Measurements from ENCODE around the gene CDCP1. TPM values are rescaled to one million over a fixed set of nuclear protein-coding genes. Genes with fewer than 3 reads are reported as not detected.
A peak's percentile ranks its signal among the peaks of the same experiment; 100 is the strongest.

CDCP1 gene
- total RNA-seq, 1 experiment from 2014 or later, result 0.13 TPM

DNA sequence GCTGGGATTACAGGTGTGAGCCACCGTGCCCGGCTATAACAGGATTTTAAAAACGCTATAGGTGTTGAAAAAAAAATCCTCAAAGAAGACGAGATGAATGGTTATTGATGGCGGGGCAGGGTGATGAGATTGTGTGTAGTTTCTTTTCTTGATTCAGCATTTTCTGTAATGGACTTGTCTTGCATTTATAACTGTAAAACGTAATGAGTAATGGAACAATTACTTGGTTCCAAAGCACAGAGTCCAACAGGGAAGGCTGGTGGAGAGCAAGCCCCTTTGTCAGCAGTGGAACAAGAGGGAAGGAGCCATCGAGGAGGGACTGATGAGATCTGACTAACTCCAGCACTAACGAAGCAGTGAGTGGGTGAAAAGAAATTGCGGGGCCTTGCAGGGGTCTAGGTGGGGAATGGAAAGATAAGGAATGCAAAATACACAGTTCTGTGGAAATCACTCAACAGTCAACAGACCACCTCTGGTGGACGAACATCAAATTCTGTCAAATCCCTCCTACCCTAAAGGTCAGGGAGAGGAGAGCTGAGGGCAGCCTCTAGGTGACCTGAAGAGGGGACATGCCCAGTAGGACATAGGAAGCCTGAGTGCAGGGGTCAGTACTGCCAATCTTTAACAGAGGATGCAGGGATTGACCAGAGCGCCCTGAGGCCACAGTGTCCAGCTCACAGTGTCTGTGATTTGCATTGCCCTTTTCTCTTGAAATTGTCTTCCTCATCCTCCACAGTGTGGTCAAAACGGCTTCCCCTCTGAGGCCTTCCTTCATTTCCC, 23.1 kb upstream of the CDCP1 start:
- Histone ChIP-seq H3K4me3 (ENCODE audit: low read depth, low read length, poor library complexity, severe bottlenecking) (no peak overlapping the region), H3K27me3 (replicated peaks; ENCODE audit: insufficient read depth, low read depth, low read length, poor library complexity) (no peaks in the 10 kb centered on the region), H3K4me1 (ENCODE audit: insufficient read depth, low read length, poor library complexity, severe bottlenecking) (peaks cover 6% of the 10 kb centered on the region), H3K27ac (ENCODE audit: low read depth, low read length, poor library complexity, severe bottlenecking) (no peak overlapping the region), H3K9me3 (ENCODE audit: low read depth, low read length, poor library complexity, severe bottlenecking) (no peaks in the 10 kb centered on the region), H3K36me3 (ENCODE audit: insufficient read depth, low read length, poor library complexity, severe bottlenecking) (no peaks in the 10 kb centered on the region)
- no TSS peak for BruUV-seq (replicated peaks)
- no peak for DNase-seq (ENCODE audit: low spot score)
- CTCF ChIA-PET, result no interaction called here
- TF ChIP-seq EZH2 (IDR thresholded peaks at IDR 0.05; ENCODE audit: borderline replicate concordance, low read depth, low read length, poor library complexity, severe bottlenecking), result no peak
- TF ChIP-seq, protein P1, sequence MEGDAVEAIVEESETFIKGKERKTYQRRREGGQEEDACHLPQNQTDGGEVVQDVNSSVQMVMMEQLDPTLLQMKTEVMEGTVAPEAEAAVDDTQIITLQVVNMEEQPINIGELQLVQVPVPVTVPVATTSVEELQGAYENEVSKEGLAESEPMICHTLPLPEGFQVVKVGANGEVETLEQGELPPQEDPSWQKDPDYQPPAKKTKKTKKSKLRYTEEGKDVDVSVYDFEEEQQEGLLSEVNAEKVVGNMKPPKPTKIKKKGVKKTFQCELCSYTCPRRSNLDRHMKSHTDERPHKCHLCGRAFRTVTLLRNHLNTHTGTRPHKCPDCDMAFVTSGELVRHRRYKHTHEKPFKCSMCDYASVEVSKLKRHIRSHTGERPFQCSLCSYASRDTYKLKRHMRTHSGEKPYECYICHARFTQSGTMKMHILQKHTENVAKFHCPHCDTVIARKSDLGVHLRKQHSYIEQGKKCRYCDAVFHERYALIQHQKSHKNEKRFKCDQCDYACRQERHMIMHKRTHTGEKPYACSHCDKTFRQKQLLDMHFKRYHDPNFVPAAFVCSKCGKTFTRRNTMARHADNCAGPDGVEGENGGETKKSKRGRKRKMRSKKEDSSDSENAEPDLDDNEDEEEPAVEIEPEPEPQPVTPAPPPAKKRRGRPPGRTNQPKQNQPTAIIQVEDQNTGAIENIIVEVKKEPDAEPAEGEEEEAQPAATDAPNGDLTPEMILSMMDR (conservative IDR thresholded peaks at IDR 0.05; ENCODE audit: low read depth, low read length), result no peak
- POLR2A ChIA-PET (ENCODE audit: low non-redundant PET), result no interaction called here
- intact Hi-C loops (cut with micrococcal nuclease; ENCODE audit: unreplicated experiment), result no loop called here

DNA sequence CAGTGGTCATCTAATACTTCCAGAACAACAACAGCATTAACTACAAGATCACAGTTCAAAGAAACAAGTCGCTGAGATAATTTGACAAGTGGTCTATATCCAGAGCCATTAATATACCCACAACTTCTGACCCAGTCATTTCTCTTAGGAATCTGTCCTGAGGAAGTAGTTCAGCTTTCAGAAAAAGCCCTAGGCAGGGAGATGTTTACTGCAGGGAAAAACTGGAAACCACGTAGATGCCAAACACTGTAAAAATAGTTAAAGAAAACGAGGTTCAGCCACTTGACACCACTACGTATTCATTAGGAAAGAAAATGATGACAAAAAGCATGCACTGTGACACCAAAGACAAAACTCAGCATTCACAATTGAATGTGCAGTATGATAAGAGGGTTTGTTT, 22.3 kb upstream of the CDCP1 start:
- intact Hi-C loops (cut with micrococcal nuclease; ENCODE audit: unreplicated experiment), result no loop called here
- CTCF ChIA-PET, result no interaction called here
- Histone ChIP-seq H3K27me3 (replicated peaks; ENCODE audit: insufficient read depth, low read depth, low read length, poor library complexity) (no peaks in the 10 kb centered on the region), H3K4me1 (ENCODE audit: insufficient read depth, low read length, poor library complexity, severe bottlenecking) (peaks cover 6% of the 10 kb centered on the region), H3K27ac (ENCODE audit: low read depth, low read length, poor library complexity, severe bottlenecking) (no peak overlapping the region), H3K9me3 (ENCODE audit: low read depth, low read length, poor library complexity, severe bottlenecking) (no peaks in the 10 kb centered on the region), H3K36me3 (ENCODE audit: insufficient read depth, low read length, poor library complexity, severe bottlenecking) (no peaks in the 10 kb centered on the region), H3K4me3 (ENCODE audit: low read depth, low read length, poor library complexity, severe bottlenecking) (no peak overlapping the region)
- no peak for DNase-seq (ENCODE audit: low spot score)
- POLR2A ChIA-PET (ENCODE audit: low non-redundant PET), result no interaction called here
- TF ChIP-seq, protein P1 (conservative IDR thresholded peaks at IDR 0.05; ENCODE audit: low read depth, low read length), result no peak
- no peak for TF ChIP-seq EZH2 (IDR thresholded peaks at IDR 0.05; ENCODE audit: borderline replicate concordance, low read depth, low read length, poor library complexity, severe bottlenecking)
- BruUV-seq (replicated peaks), result no TSS peak

DNA sequence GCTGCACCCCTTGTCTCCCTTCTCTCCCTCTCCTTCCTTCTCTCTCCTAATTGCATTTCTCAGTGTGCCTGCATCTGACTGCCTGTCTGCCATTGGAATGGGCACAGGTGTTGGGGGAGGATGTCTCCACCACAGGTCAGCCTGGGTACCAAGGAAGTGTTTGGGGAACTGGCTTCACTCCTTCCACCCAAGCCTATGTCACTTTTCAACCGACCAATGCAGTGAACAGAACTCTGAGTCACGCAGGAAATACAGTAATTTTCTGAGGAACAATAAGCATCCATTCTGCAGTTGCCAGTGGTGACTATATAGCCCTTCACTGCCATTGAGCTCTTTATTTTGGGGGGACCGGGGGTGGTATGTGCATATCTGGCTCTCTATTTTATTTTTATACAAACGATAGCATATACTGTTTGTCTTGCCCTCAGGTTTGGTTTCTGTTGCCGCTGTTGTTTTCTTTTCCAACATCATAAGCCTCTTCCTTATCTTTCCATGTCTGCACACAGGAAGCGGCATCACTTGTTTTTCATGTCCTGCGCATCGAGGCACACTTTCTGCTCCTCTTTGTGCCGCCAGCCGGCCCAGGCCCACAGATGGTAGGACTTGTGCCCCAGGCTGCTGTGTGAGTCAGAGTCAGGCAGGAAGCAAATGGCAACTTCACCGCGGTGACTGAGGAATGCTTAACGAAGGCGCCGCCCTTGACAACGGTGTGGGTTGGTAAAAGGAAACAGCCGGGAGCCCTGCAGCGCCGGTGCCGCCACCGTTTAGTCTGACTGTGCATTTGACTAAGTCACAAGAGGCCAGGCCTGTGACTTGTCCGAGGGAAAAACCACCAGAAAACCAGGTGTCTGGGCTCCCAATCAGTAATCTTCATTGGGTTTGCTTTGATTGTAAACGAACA, 21.1 kb upstream of the CDCP1 start:
- TF ChIP-seq, protein P1 (conservative IDR thresholded peaks at IDR 0.05; ENCODE audit: low read depth, low read length), result no peak
- no peak for TF ChIP-seq EZH2 (IDR thresholded peaks at IDR 0.05; ENCODE audit: borderline replicate concordance, low read depth, low read length, poor library complexity, severe bottlenecking)
- intact Hi-C loops (cut with micrococcal nuclease; ENCODE audit: unreplicated experiment), result no loop called here
- CTCF ChIA-PET, result no interaction called here
- no peaks in the 10 kb centered on the region for H3K9me3 ChIP-seq (ENCODE audit: low read depth, low read length, poor library complexity, severe bottlenecking)
- no peaks in the 10 kb centered on the region for H3K27me3 ChIP-seq (replicated peaks; ENCODE audit: insufficient read depth, low read depth, low read length, poor library complexity)
- DNase-seq (ENCODE audit: low spot score), result peak; percentile 84
- H3K4me3 ChIP-seq (ENCODE audit: low read depth, low read length, poor library complexity, severe bottlenecking), result no peak overlapping the region
- H3K4me1 ChIP-seq (ENCODE audit: insufficient read depth, low read length, poor library complexity, severe bottlenecking), result peaks cover 6% of the 10 kb centered on the region
- POLR2A ChIA-PET (ENCODE audit: low non-redundant PET), result no interaction called here
- no peak overlapping the region for H3K27ac ChIP-seq (ENCODE audit: low read depth, low read length, poor library complexity, severe bottlenecking)
- BruUV-seq (replicated peaks), result no TSS peak
- no peaks in the 10 kb centered on the region for H3K36me3 ChIP-seq (ENCODE audit: insufficient read depth, low read length, poor library complexity, severe bottlenecking)
